ENCODE data around the gene ZCCHC14. TPM values are rescaled to one million over a fixed set of nuclear protein-coding genes. Genes with fewer than 3 reads are reported as not detected.

Gene ZCCHC14
- total and polyA plus RNA-seq, 10 of the 15 experiments (the other 5 are each of a cell fraction or from before 2014, with no cell fraction given): 0.02 to 0.26 (median 0.05) TPM; not detected in 3

- TF ChIP-seq CUX1 (IDR thresholded peaks at IDR 0.05; ENCODE audit: insufficient replicate concordance, low read depth, low read length): no peak
Observed at GRCh38 chr16:87359121-87359520, 133.7 kb downstream of the ZCCHC14 start (continued).

GRCh38 chr16:87358696-87359095 lies 134.1 kb downstream of the ZCCHC14 start:
- H4K20me1 ChIP-seq (ENCODE audit: control insufficient read depth, insufficient read depth): no peaks in the 10 kb centered on the region
- RAD21 ChIA-PET (ENCODE audit: unreplicated experiment): no interaction called here
- DNase-seq (ENCODE audit: low read depth, low spot score) (no peak), FAIRE-seq (no peak), ATAC-seq (no peak)
- POLR2A ChIA-PET: no interaction called here
- CTCF ChIA-PET: no interaction called here
- SMC1A ChIA-PET (ENCODE audit: uncharacterized antibody, unreplicated experiment): no interaction called here
- no peak overlapping the region for H3K4me2 ChIP-seq (ENCODE audit: control insufficient read depth, insufficient read depth)
- no peaks in the 10 kb centered on the region for H3K27me3 ChIP-seq (replicated peaks in 1 of 2; ENCODE audit: control insufficient read depth in 2 of 2, insufficient read depth in 2 of 2, low read length in 1 of 2)
- no peak overlapping the region for H3K9ac ChIP-seq (ENCODE audit: control insufficient read depth, insufficient read depth, low read length)
- no peak for TF ChIP-seq YBX1 (IDR thresholded peaks at IDR 0.05)
- no peak overlapping the region for H3K27ac ChIP-seq (ENCODE audit: control insufficient read depth, insufficient read depth)
- no peaks in the 10 kb centered on the region for H3K9me3 ChIP-seq (replicated peaks; ENCODE audit: control insufficient read depth, insufficient read depth, low read length)
- intact Hi-C loops (cut with micrococcal nuclease; ENCODE audit: unreplicated experiment): no loop called here
- 91% methylated on average over 9 of the region's 9 CpGs for WGBS (ENCODE audit: insufficient coverage, insufficient replicate concordance, low lambda C conversion rate, missing lambda C conversion rate)
- no peak overlapping the region for H2AFZ ChIP-seq (ENCODE audit: control insufficient read depth, low read depth, low read length)
- no peak overlapping the region for H3K4me3 ChIP-seq
- no peaks in the 10 kb centered on the region for H3K4me1 ChIP-seq (ENCODE audit: control insufficient read depth, insufficient read depth, low read length)
- peaks cover 21 to 24% of the 10 kb centered on the region in 2 experiments for H3K36me3 ChIP-seq (ENCODE audit: control insufficient read depth in 2 of 2, insufficient read depth in 2 of 2, low read length in 1 of 2)
- in situ Hi-C loops (cut with MboI): no loop called here
- H3K79me2 ChIP-seq (ENCODE audit: control insufficient read depth, insufficient read depth, low read length): no peaks in the 10 kb centered on the region
- BruUV-seq (replicated peaks): no TSS peak
